Activated naive CD4-positive, alpha-beta T cell treated with anti-CD3 and anti-CD28 coated beads, Interleukin-2, amount 50 U/mL, for 16 hours (primary cell): ENCODE results near the gene FSCN2.

Experiments
- DNase-seq: peaks from one replicate; pipeline ENCODE4 v3.0.0-alpha.2; 2020

The FSCN2 gene

GRCh38 chr17:81491761-81492160 lies 36.4 kb upstream of the FSCN2 start:
- DNase-seq, result no peak

- DNase-seq, result no peak
Measured at GRCh38 chr17:81492202-81492601, 36.0 kb upstream of the FSCN2 start.

- DNase-seq, result no peak
Measured at GRCh38 chr17:81492706-81493105, 35.5 kb upstream of the FSCN2 start.

DNA sequence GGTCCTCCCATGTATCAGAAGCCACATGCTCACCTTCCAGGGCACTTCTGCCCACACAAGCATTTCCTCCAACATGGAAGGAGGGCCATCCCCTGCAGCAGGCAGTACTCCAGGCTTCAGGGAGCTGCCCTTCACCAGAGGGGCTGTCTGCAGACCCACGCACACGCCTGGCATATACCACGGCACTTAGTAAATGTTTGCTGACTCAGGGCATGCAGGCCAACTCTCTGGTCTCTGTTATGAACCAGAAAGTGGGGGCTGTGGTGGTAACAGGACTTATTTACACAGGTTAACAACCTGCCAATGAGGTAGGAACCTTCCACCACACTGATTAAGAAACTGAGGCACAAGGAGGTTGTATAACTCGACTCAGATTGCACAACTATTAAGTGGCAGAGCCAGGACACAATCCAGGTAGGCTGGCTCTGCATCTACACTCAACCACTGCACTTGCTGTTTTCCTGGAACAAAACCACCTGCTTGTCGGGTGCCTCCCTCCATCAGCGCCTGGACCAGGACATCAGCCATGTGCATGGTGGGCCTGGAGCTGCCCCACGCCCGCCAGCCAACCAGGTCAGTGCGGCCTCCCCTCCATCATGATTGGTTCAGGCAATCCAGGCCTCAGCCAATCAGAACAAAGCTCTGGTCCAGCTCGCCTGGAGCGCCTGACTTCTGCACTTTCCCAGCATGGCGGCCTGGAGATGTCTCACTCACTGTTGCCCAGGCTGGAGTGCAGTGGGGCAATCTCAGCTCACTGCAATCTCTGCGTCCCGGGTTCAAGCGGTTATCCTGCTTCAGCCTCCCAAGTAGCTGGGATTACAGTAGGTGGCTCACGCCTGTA lies 34.8 kb upstream of the FSCN2 start:
- DNase-seq, result no peak

GRCh38 chr17:81494626-81495377 lies 33.4 kb upstream of the FSCN2 start:
- no peak for DNase-seq

GRCh38 chr17:81498953-81499600 lies 29.1 kb upstream of the FSCN2 start:
- DNase-seq, result no peak

DNA sequence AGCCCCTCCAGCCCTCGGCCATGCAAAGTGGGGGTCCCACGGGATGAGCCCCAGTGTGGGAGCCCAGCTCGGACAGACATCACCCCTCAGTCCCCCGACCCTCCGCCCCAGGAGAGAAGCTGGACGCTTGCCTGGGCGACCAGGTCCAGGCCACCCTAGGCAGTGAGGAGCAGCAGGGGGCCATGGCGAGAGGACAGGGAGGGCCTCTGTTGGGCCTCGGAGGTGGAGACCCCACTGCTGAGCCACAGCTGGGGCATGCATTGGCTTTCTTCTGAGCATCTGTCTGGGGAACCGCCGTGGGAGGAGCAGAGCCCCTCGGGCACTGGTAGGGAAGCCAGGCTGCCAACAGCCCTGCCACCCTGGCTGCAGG lies 28.6 kb upstream of the FSCN2 start:
- DNase-seq, result no peak

DNA sequence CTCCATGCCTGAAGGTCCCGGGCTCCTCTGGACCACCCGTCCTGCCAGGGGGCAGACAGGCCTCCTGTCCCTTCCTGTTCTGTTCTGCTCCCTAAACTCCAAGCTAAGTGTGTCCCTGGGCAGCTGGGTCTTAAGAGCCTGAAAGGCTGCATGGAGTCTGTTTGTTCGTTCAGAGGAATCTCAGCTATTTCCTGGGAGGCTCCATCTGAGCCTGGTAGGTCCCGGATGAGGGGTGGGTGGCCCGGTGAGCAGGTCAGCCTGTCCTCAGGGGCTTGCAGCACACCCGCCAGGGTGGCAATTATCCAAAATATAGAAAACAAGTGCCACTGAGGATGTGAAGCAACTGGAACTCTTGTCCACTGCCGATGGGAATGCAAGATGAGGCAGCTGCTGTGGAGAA lies 28.1 kb upstream of the FSCN2 start:
- no peak for DNase-seq

DNA sequence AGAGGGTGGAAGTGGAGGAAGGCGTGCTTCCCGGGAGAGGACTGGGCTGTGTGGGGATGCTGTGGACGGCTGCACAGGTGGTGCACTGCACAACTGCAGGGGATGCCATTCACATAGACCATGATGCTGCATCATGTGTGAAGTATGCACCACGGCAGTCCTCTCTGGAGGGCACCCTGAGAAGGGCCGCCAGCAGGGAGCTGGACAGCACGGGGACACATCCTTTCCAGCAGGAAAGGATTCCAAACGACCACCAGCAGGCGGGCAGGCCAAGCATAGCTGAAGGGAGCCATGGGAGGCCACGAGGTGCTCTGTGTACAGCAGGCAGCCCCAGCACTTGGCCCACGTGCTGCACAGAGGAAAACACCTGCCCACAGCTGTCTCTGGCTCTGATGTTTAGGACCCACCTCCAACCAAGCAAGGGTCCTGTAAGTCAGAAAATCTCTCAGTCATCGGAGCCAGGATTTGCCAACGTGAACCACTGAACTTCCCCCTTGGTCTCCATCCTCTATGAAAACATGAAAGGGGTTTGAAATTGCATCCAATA lies 25.6 kb upstream of the FSCN2 start:
- DNase-seq, result no peak

- DNase-seq, result no peak
Measured at GRCh38 chr17:81503619-81504018, 24.6 kb upstream of the FSCN2 start.

DNA sequence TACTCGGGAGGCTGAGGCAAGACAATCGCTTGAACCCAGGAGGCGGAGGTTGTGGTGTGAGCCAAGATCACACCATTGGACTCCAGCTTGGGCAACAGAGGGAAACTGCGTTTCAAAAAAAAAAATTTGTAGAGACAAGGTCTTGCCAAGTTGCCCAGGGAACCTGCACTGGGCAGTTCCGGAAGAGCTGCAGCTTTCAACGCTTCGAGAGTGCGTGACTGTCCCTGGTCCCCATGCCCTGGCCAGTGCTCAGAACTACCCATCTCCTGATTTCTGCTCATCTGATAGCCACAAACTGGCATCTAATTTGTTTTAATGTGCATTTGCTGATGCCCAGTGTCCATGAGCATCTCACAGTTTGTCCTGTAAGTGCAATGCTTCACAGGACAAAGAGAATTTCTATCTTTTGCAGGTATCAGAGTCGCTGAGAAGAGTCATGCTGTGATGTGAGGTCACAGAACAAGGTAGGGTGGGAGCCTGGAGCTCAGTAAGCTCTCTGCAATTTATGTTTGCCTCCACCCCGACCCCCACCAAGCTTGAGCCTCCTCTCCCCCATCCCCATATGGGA lies 19.5 kb upstream of the FSCN2 start:
- DNase-seq, result no peak

DNA sequence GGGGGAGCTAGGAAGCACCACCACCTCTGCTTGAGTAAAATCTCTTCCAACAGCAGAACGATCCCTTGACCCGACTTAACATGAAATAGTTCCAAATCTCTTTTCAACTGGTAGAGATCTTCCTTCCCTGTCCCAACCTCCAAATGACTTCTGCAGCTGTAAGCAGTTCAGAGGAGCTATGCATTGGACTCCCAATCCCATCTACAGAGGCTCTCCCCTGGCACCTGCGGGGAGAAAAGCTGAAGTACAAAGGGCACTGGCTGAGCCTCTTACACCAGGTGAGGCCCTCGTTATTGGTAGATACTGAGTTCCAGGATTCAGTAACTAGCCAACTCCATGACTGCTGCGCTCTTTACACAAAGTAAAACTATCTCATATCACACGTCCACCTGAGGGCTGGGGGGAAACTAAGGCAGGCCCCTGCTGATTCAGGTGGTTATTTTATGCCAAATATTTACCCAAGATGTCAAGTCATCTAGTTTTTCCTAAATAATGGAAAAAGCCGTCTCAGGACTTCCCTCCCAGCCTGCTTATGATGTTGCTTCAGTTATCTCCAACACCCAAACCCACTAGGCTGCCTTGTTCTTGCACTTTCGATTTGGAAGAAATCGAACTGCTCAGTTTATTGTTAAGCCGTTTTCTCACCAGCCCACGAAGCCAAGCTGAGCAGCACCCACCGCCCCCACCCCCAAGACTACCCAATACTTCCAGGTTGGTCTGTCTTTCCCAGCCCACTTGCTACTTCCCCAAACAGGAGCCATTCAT lies 18.8 kb upstream of the FSCN2 start:
- no peak for DNase-seq

DNA sequence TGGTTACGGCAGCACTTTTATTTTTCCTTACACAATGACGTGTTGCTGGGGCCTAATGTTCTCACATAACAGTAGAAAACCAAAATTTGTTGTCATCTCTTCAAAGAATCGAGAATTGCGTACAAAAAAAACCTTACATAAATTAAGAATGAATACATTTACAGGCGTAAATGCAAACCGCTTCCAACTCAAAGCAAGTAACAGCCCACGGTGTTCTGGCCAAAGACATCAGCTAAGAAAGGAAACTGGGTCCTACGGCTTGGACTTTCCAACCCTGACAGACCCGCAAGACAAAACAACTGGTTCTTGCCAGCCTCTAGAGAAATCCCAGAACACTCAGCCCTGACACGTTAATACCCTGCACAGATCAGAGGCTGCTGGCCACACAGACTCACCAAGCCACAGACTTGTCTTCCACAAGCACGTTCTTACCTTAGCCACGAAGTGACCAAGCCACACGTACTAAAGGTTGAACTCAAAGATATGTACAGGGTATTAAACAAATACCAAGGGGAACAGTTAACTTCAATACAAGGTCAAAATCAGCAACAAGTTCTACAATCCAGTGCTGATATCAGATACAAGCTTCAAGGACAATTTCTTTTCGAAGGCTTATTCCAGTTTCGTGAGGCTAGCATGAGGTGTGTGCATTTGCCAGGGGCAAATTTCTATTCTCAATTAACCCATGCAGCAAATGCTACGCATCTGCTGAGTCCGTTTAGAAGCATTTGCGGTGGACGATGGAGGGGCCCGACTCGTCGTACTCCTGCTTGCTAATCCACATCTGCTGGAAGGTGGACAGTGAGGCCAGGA lies 18.0 kb upstream of the FSCN2 start:
- no peak for DNase-seq

DNA sequence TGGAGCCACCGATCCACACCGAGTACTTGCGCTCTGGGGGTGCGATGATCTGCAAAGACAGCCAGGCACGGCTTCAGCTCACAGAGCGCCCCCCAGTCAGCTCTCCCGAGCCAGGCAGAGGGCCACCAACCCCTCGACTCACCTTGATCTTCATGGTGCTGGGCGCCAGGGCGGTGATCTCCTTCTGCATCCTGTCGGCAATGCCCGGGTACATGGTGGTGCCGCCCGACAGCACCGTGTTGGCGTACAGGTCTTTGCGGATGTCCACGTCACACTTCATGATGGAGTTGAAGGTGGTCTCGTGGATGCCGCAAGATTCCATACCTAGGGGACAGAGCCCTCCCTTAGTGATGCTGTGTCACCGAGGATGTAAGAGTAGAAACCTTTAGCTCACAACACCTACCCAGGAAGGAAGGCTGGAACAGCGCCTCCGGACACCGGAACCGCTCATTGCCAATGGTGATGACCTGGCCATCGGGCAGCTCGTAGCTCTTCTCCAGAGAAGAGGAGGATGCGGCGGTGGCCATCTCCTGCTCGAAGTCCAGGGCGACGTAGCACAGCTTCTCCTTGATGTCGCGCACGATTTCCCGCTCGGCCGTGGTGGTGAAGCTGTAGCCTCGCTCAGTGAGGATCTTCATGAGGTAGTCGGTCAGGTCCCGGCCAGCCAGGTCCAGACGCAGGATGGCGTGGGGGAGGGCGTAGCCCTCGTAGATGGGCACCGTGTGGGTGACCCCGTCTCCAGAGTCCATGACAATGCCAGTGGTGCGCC lies 17.2 kb upstream of the FSCN2 start:
- DNase-seq, result no peak

DNA sequence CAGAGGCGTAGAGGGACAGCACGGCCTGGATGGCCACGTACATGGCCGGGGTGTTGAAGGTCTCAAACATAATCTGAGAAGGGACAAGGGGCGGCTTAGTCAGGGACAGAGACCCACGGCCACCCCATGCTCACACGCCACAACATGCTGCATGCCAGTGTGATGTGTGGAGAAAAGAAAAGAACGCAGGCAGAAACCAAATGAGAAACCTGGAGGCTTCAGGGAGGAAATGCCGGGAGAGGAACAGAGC lies 16.7 kb upstream of the FSCN2 start:
- no peak for DNase-seq

GRCh38 chr17:81511804-81512561 lies 16.2 kb upstream of the FSCN2 start:
- DNase-seq, result peak; percentile 41

DNA sequence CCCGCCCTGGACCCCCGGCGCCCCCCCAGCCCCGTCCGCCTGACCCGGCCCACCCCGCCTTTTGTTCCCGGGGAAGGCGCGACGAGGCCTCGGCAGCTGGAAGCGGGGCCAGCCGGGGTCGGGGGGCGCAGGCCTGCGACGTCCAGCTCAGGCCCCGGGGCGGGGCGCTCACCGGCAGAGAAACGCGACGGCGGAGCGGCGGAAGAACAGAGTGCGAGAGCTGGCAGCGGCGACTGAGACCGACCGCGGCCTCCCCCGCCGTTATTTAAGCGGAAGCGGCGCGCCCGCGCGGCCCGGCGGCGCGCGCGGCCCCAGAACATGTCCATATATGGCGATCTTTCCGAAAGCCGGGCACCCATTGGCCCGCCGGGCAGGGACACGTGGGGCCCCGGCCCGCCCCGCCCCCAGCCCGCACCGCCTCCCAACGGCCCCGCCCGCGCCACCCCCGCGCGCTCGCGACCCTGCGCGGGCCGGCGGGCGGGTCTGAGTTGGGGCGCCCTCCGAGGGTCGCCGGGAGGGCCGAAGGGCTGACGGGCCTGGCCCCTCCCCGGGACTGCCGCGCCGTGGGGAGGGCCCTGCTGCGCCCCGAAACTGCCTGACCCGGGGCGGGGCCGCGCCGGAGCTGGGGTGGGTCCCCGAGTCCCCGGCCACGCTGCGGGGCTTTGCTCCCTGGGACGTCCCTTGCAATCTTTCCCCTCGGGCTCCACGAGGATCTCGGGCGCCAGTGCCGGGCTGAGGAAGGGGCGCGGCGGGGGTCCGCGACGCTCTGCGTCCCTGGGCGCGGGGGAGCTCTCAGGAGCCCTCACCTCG lies 15.4 kb upstream of the FSCN2 start, which contains the start of gene ACTG1:
TSS of gene ACTG1 (minus strand) at position 238 of the 810 bp plus-strand sequence. CDS start 445 bp downstream, outside the sequence.
- peak; percentile 91 for DNase-seq

DNA sequence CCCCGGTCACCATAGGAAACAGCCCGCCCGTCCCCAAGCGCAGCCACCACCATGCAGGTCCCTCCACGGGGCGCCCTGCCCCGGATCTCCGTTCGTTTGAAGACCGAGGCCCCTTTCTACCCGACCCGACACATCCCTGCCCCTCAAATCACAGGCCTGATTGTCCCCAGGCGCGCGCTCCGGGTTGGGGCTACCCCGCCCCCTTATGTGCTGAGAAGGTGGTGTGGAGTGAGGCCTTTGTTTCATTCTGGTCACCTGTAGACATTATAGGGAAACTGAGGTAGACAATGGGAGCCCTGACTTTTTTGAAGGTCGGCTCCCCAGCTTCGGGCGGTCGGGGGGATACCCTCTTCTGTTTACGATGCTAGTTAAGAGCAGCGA lies 14.8 kb upstream of the FSCN2 start:
- peak; percentile 67 for DNase-seq
